H1 (cell line): ENCODE data around the gene SOCS7. TPM values are rescaled to one million over a fixed set of nuclear protein-coding genes. Genes with fewer than 3 reads are reported as not detected.

Experiments
- CTCF ChIA-PET: fragments of 300-600 bp; sonication (Branson Sonifier 250); formaldehyde crosslinking; loops from one replicate; lab custom pipeline; 2021; ENCODE audit not compliant: partially characterized antibody; lab: Charles Lee
- POLR2A ChIA-PET: fragments of 300-600 bp; sonication (Branson Sonifier 250); formaldehyde crosslinking; loops from one replicate; lab custom pipeline; 2021; ENCODE audit warnings: inconsistent platforms; ENCODE audit not compliant: partially characterized antibody; lab: Charles Lee
- DNase-seq, 2 experiments: peaks; one replicate each; pipeline versions ENCODE4 v3.0.0 to v3.0.0-alpha.2; 2010 to 2022; ENCODE audit warnings: low spot score in 2 of 2, low read depth in 1 of 2, mixed read lengths in 1 of 2
- FAIRE-seq: peaks from 2 replicates; lab custom pipeline; 2011; peaks lifted over from hg19 to GRCh38; lab: Jason Lieb, UNC
- H2AFZ ChIP-seq: 2 replicates; pipeline ENCODE4 v1.8.1; 2012; ENCODE audit warnings: low read length, inconsistent platforms
- H2AK5ac ChIP-seq: 2 replicates; pipeline ENCODE4 v1.6.1; 2013; ENCODE audit warnings: low read depth, low read length
- H2BK120ac ChIP-seq: replicated peaks from 2 replicates; pipeline ENCODE3; 2013; ENCODE audit warnings: low read depth, low read length, inconsistent platforms
- H2BK12ac ChIP-seq: 2 replicates; pipeline ENCODE4 v1.6.1; 2013; ENCODE audit warnings: low read depth, low read length
- H2BK15ac ChIP-seq: 2 replicates; pipeline ENCODE4 v1.6.1; 2013; ENCODE audit warnings: low read length
- H2BK20ac ChIP-seq: 2 replicates; pipeline ENCODE4 v1.6.1; 2013; ENCODE audit warnings: low read length
- H2BK5ac ChIP-seq: 2 replicates; pipeline ENCODE4 v1.6.1; 2013; ENCODE audit warnings: low read depth, low read length
- H3K14ac ChIP-seq: 2 replicates; pipeline ENCODE4 v1.6.1; 2013; ENCODE audit warnings: inconsistent platforms; ENCODE audit not compliant: insufficient read length
- H3K18ac ChIP-seq: 2 replicates; pipeline ENCODE4 v1.6.1; 2013; ENCODE audit warnings: low read length; ENCODE audit errors: extremely low read depth
- H3K23ac ChIP-seq: 2 replicates; pipeline ENCODE4 v1.6.1; 2013; ENCODE audit warnings: inconsistent platforms; ENCODE audit not compliant: insufficient read length
- H3K23me2 ChIP-seq: 2 replicates; pipeline ENCODE4 v1.6.1; 2013; ENCODE audit warnings: low read depth, low read length
- H3K27ac ChIP-seq: 2 replicates; pipeline ENCODE4 v1.6.1; 2011; ENCODE audit warnings: low read depth, low read length, inconsistent platforms
- H3K27me3 ChIP-seq, 4 experiments: replicated peaks in 1 of 4; 1 replicate in 1 of 4; 2 replicates in 3 of 4; pipeline versions ENCODE4 v1.6.1 to v1.8.1; 2011 to 2013; ENCODE audit warnings: low read length in 3 of 4, mild to moderate bottlenecking in 3 of 4, inconsistent platforms in 2 of 4, mixed read lengths in 2 of 4, moderate library complexity in 1 of 4; ENCODE audit not compliant: control insufficient read depth in 3 of 4, insufficient read depth in 3 of 4; ENCODE audit errors: extremely low read depth in 1 of 4
- H3K36me3 ChIP-seq, 4 experiments: 2 replicates each; pipeline versions ENCODE4 v1.6.1 to v1.8.1; 2011 to 2013; ENCODE audit warnings: mild to moderate bottlenecking in 4 of 4, low read length in 3 of 4, moderate library complexity in 2 of 4, control low read depth in 1 of 4, inconsistent platforms in 1 of 4; ENCODE audit not compliant: insufficient read depth in 4 of 4, control insufficient read depth in 2 of 4
- H3K4ac ChIP-seq: replicated peaks from 2 replicates; pipeline ENCODE3; 2013; ENCODE audit warnings: low read length, low read depth, mixed read lengths, inconsistent platforms; ENCODE audit not compliant: insufficient read length
- H3K4me1 ChIP-seq, 4 experiments: replicated peaks in 1 of 4; 1 replicate in 1 of 4; 2 replicates in 3 of 4; pipeline versions ENCODE4 v1.6.1 to v1.8.1; 2011 to 2013; ENCODE audit warnings: low read length in 3 of 4, inconsistent platforms in 2 of 4, mixed read lengths in 1 of 4; ENCODE audit not compliant: insufficient read depth in 4 of 4, control insufficient read depth in 3 of 4
- H3K4me2 ChIP-seq, 2 experiments: 2 replicates each; pipeline versions ENCODE4 v1.6.1 to v1.8.1; 2011 to 2013; ENCODE audit warnings: low read depth in 2 of 2, low read length in 2 of 2, control low read depth in 1 of 2, inconsistent platforms in 1 of 2, mild to moderate bottlenecking in 1 of 2; ENCODE audit not compliant: insufficient read depth in 1 of 2
- H3K4me3 ChIP-seq, 4 experiments: fragments of 200-600, 300-600 bp in 1 of 4; sonication (generic), shearing (Covaris generic), sonication (Bioruptor Twin) in 1 of 4; 2 replicates each; pipeline versions ENCODE4 v1.5.1 to v1.8.1; 2011 to 2016; ENCODE audit warnings: low read length in 4 of 4, low read depth in 3 of 4, control low read depth in 2 of 4, inconsistent platforms in 2 of 4, mild to moderate bottlenecking in 2 of 4, mixed read lengths in 1 of 4, moderate library complexity in 1 of 4; ENCODE audit not compliant: insufficient read depth in 2 of 4; ENCODE audit errors: extremely low read depth in 1 of 4
- H3K56ac ChIP-seq: replicated peaks from 2 replicates; pipeline ENCODE3; 2013; ENCODE audit warnings: low read depth, mild to moderate bottlenecking, mixed read lengths, low read length, inconsistent platforms; ENCODE audit not compliant: insufficient read length
- H3K79me1 ChIP-seq: 2 replicates; pipeline ENCODE4 v1.6.1; 2013; ENCODE audit warnings: low read depth, low read length, control low read depth
- H3K79me2 ChIP-seq, 2 experiments: 2 replicates each; pipeline versions ENCODE4 v1.6.1 to v1.8.1; 2012 to 2013; ENCODE audit warnings: low read length in 2 of 2, mild to moderate bottlenecking in 2 of 2, inconsistent platforms in 1 of 2; ENCODE audit not compliant: insufficient read depth in 2 of 2, control insufficient read depth in 1 of 2
- H3K9ac ChIP-seq, 4 experiments: replicated peaks in 1 of 4; 1 replicate in 1 of 4; 2 replicates in 3 of 4; pipeline versions ENCODE4 v1.6.1 to v1.8.1; 2011 to 2013; ENCODE audit warnings: low read depth in 3 of 4, low read length in 3 of 4, control low read depth in 2 of 4, mild to moderate bottlenecking in 2 of 4, moderate library complexity in 2 of 4, inconsistent platforms in 1 of 4; ENCODE audit errors: extremely low read depth in 1 of 4
- H3K9me3 ChIP-seq, 2 experiments: 2 replicates each; pipeline versions ENCODE4 v1.6.1 to v1.8.1; 2012 to 2013; ENCODE audit warnings: mild to moderate bottlenecking in 2 of 2, moderate library complexity in 2 of 2, control low read depth in 1 of 2, inconsistent platforms in 1 of 2, low read depth in 1 of 2, low read length in 1 of 2, mixed read lengths in 1 of 2; ENCODE audit not compliant: insufficient read depth in 2 of 2
- H4K20me1 ChIP-seq, 2 experiments: replicated peaks in 1 of 2; 2 replicates each; pipeline versions ENCODE3 to v1.8.1; 2011 to 2013; ENCODE audit warnings: inconsistent platforms in 2 of 2, low read length in 2 of 2, mild to moderate bottlenecking in 1 of 2; ENCODE audit not compliant: insufficient read depth in 2 of 2, control insufficient read depth in 1 of 2
- H4K5ac ChIP-seq: 2 replicates; pipeline ENCODE4 v1.6.1; 2013; ENCODE audit warnings: low read length, low read depth, mixed read lengths, inconsistent platforms; ENCODE audit not compliant: insufficient read length
- H4K8ac ChIP-seq: 2 replicates; pipeline ENCODE4 v1.8.0; 2013; ENCODE audit warnings: mild to moderate bottlenecking, moderate library complexity, low read length, inconsistent platforms; ENCODE audit not compliant: insufficient read depth; ENCODE audit errors: extremely low read depth
- H4K91ac ChIP-seq: replicated peaks from 2 replicates; pipeline ENCODE3; 2013; ENCODE audit warnings: low read length, mixed read lengths, inconsistent platforms; ENCODE audit not compliant: insufficient read length
- FOSL1 ChIP-seq: IDR thresholded peaks from 2 replicates; pipeline ENCODE4 v1.6.1; 2011; ENCODE audit warnings: mild to moderate bottlenecking, low read depth, low read length, moderate library complexity; ENCODE audit not compliant: insufficient read depth
- RAD21 ChIP-seq, 2 experiments: IDR thresholded peaks in 1 of 2; conservative IDR thresholded peaks in 1 of 2; 2 replicates each; pipeline ENCODE4 v1.6.1; 2011; ENCODE audit warnings: low read depth in 2 of 2, low read length in 2 of 2, improper control_type of control experiment in 1 of 2, inconsistent platforms in 1 of 2, mild to moderate bottlenecking in 1 of 2, moderate library complexity in 1 of 2
- WGBS, 2 experiments: shearing (Covaris generic) in 1 of 2; methylation state at CpG; one replicate each; pipeline versions ENCODE4 v1.1.6 to v1.1.7; 2013 to 2015; ENCODE audit warnings: low lambda C conversion rate in 2 of 2, mixed read lengths in 2 of 2, inconsistent platforms in 1 of 2, low coverage in 1 of 2, missing lambda C conversion rate in 1 of 2; ENCODE audit not compliant: insufficient replicate concordance in 2 of 2, insufficient coverage in 1 of 2, insufficient read length in 1 of 2; ENCODE audit errors: extremely low coverage in 1 of 2, missing lambda C conversion rate in 1 of 2; 5-methylcytosine and 5-hydroxymethylcytosine counted together
- polyA plus RNA-seq, 7 experiments: library from polyadenylated mRNA; depleted of rRNA in 3 of 7; stranded (reverse) in 5 of 7; unstranded in 2 of 7; fragments of >200 nt in 5 of 7; fragments of 200-250 nt in 2 of 7; gene quantifications; 1 replicate in 5 of 7; 2 replicates in 1 of 7; 4 replicates in 1 of 7; pipeline versions ENCODE4 v1.2.1 to v1.2.3, GENCODE V29; 2011 to 2013; ENCODE audit warnings: missing spikeins in 2 of 7, mixed read lengths in 2 of 7
- total RNA-seq: library from RNA; stranded (reverse); fragmentation: NEBNext Ultra II Directional; extraction: Animal tissue kit (Norgen Biotek cat#: 25700); gene quantifications from 2 replicates; pipeline ENCODE4 v1.2.1, GENCODE V29; 2021

Gene SOCS7
- total and polyA plus RNA-seq, 2 of the 8 experiments (the other 6 are each of a cell fraction or from before 2014, with no cell fraction given), result 13.5 to 26.9 TPM

GRCh38 chr17:38405654-38406053 is 54.0 kb downstream of the SOCS7 start:
- no peak for FAIRE-seq
- WGBS, 2 experiments, result 94% methylated on average over 4 of the region's 4 CpGs; no CpG with 5 or more reads in 1 of the 2 experiments
- no peak overlapping the region for H3K4me3 ChIP-seq

More at GRCh38 chr17:38405654-38406053, 54.0 kb downstream of the SOCS7 start:
- Histone ChIP-seq H3K36me3 (peaks cover 0 to 12% (median 1%) of the 10 kb centered on the region in 4 experiments; a peak in 2 of 8 replicates), H2BK120ac (no peak overlapping the region), H3K27me3 (no peaks in the 10 kb centered on the region), H2AFZ (no peak overlapping the region), H4K8ac (no peak overlapping the region; the same call in 1 of the 2 replicates), H3K56ac (no peak overlapping the region), H3K23me2 (no peaks in the 10 kb centered on the region), H3K79me2 (no peaks in the 10 kb centered on the region), H2BK15ac (no peak overlapping the region), H2BK12ac (no peak overlapping the region), H4K91ac (no peak overlapping the region), H3K79me1 (no peaks in the 10 kb centered on the region), H3K4me1 (peaks cover 13 to 27% (median 19%) of the 10 kb centered on the region in 4 experiments), H3K9me3 (no peaks in the 10 kb centered on the region), H2BK5ac (no peak overlapping the region), H2AK5ac (no peak overlapping the region), H3K27ac (no peak overlapping the region), H3K23ac (no peak overlapping the region), H2BK20ac (no peak overlapping the region), H4K20me1 (no peaks in the 10 kb centered on the region), H3K18ac (no peak overlapping the region), H4K5ac (no peak overlapping the region), H3K4ac (no peak overlapping the region), H3K9ac (no peak overlapping the region), H3K14ac (no peak overlapping the region), H3K4me2 (no peak overlapping the region)
- ChIA-PET CTCF (interaction anchor here (1.6 to 6.2 kb wide), 3 partner anchors 8 to 57 kb away, joined by 4 to 43 read pairs (median 42); no protein-coding TSS in a partner anchor), POLR2A (interaction anchor here (1.1 to 8.2 kb wide), 4 partner anchors 8 to 51 kb away, joined by 3 to 77 read pairs (median 12); no protein-coding TSS in a partner anchor)
- TF ChIP-seq RAD21 (IDR thresholded peaks at IDR 0.05 in 1 of 2, conservative IDR thresholded peaks at IDR 0.05 in 1 of 2; ENCODE audit: low read depth in 2 of 2, low read length in 2 of 2) (no peak), FOSL1 (no peak)
- DNase-seq, result no peak
